Sigmoid colon (tissue), 4 donors: ENCODE results near the gene ANKRD1.

Experiments used
- CTCF ChIP-seq, 4 experiments: fragments of 450-650 bp in 3 of 4; fragments of 200-600 bp in 1 of 4; IDR thresholded peaks; one replicate each; pipeline ENCODE4 v1.5.1; 2016 to 2019; ENCODE audit warnings: antibody characterized with exemption in 4 of 4, mild to moderate bottlenecking in 3 of 4, moderate library complexity in 2 of 4
- EP300 ChIP-seq, 4 donors: sonication (generic); formaldehyde crosslinking; IDR thresholded peaks; one replicate each; pipeline ENCODE4 v1.6.1; 2017; ENCODE audit warnings: antibody characterized with exemption in 4 of 4
- POLR2AphosphoS5 ChIP-seq, 4 donors: sonication (generic); formaldehyde crosslinking; IDR thresholded peaks; one replicate each; pipeline ENCODE4 v1.6.1; 2017; ENCODE audit warnings: antibody characterized with exemption in 4 of 4

DNA sequence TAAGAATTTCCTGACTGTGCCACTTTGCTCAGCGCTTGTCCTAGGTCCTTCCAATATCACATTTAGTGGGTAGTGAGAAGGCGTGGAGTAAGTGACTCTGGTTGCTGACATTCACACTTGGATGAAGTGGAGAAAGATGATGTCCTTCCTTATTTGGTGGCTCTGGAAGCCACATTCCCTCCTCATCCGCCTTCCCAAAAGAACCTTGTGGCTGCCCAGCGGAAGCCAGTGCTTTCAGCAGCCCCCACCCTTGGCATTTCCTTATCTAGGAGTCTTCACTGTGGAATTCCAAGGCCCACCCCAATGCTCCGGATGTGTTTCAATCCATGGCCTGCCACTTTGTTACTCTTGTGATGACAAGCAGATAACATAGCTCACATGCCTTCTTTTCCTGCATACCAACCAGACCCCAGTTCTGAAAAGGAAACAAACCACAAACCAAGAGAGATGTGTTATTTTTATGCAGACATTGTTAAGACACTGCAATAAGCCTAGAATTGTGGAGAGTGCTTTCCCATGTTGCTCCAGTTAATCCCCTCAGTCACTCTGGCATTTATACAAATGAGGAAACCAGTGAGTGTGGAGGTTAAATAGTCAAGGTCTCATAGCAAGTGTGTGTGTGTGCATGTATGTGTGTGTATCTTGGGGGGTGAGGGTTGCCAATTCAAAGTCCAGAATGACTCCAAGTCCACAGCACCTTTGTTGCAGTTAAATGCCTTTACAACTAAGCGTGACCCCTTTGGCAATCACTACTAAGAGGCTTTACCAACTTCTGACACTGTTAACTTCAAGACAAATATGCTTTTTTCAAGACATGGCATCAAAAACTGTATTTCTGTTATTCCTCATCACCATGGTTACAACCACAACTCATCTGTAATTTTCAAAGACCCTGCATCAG lies 10.3 kb upstream of the ANKRD1 start:
- TF ChIP-seq POLR2AphosphoS5 (IDR thresholded peaks at IDR 0.05) (no peak), CTCF (IDR thresholded peaks at IDR 0.05) (no peak), EP300 (IDR thresholded peaks at IDR 0.05) (no peak)
